Measurements from ENCODE around the gene PALM2AKAP2.

GRCh38 chr9:109767814-109768213 is 12.2 kb upstream of the PALM2AKAP2 start:
- TF ChIP-seq CTCF (IDR thresholded peaks at IDR 0.05), result no peak
- no peak for TF ChIP-seq POLR2A (IDR thresholded peaks at IDR 0.05)

Data from lower leg skin (tissue), 3 donors.